Mesendoderm (in vitro differentiated cells): ENCODE measurements around the gene GORASP2.

Source experiments
- DNase-seq: peaks from one replicate; pipeline ENCODE4 v3.0.0; 2013
- H2AK5ac ChIP-seq: 2 replicates; pipeline ENCODE4 v1.6.1; 2013; ENCODE audit warnings: low read length, inconsistent platforms
- H2BK120ac ChIP-seq: 2 replicates; pipeline ENCODE4 v1.6.1; 2013; ENCODE audit warnings: low read depth, mild to moderate bottlenecking, low read length, moderate library complexity, mixed read lengths
- H2BK15ac ChIP-seq: replicated peaks from 2 replicates; pipeline ENCODE4 v1.6.1; 2013; ENCODE audit warnings: low read depth, mild to moderate bottlenecking, moderate library complexity
- H2BK5ac ChIP-seq: 2 replicates; pipeline ENCODE4 v1.6.1; 2013; ENCODE audit warnings: low read length, inconsistent platforms
- H3K18ac ChIP-seq: 2 replicates; pipeline ENCODE4 v1.6.1; 2013; ENCODE audit warnings: mild to moderate bottlenecking, low read length, mixed read lengths
- H3K23ac ChIP-seq: one replicate; pipeline ENCODE4 v1.6.1; 2013; ENCODE audit warnings: low read length
- H3K27ac ChIP-seq: 2 replicates; pipeline ENCODE4 v1.5.1; 2013; ENCODE audit warnings: low read depth, mild to moderate bottlenecking, inconsistent platforms, low read length, moderate library complexity
- H3K27me3 ChIP-seq: 2 replicates; pipeline ENCODE4 v1.6.1; 2013; ENCODE audit warnings: low read length, control low read depth, mild to moderate bottlenecking, inconsistent platforms; ENCODE audit not compliant: insufficient read depth, poor library complexity
- H3K36me3 ChIP-seq: 2 replicates; pipeline ENCODE4 v1.6.1; 2013; ENCODE audit warnings: low read length, inconsistent platforms; ENCODE audit not compliant: control insufficient read depth, insufficient read depth
- H3K4ac ChIP-seq: one replicate; pipeline ENCODE4 v1.6.1; 2013; ENCODE audit warnings: low read depth, mild to moderate bottlenecking, low read length, moderate library complexity
- H3K4me1 ChIP-seq: 2 replicates; pipeline ENCODE4 v1.6.1; 2013; ENCODE audit warnings: low read depth, low read length, inconsistent platforms; ENCODE audit not compliant: control insufficient read depth
- H3K4me2 ChIP-seq: 2 replicates; pipeline ENCODE4 v1.6.1; 2013; ENCODE audit warnings: low read length
- H3K4me3 ChIP-seq: 2 replicates; pipeline ENCODE4 v1.5.1; 2013; ENCODE audit warnings: mild to moderate bottlenecking, low read length
- H3K56ac ChIP-seq: one replicate; pipeline ENCODE4 v1.6.1; 2013; ENCODE audit warnings: low read length
- H3K79me1 ChIP-seq: 2 replicates; pipeline ENCODE4 v1.6.1; 2013; ENCODE audit warnings: low read length, inconsistent platforms
- H3K79me2 ChIP-seq: 2 replicates; pipeline ENCODE4 v1.6.1; 2013; ENCODE audit warnings: mild to moderate bottlenecking, low read length; ENCODE audit not compliant: control insufficient read depth, insufficient read depth
- H3K9ac ChIP-seq: 2 replicates; pipeline ENCODE4 v1.6.1; 2013; ENCODE audit warnings: low read length, inconsistent platforms
- H4K5ac ChIP-seq: one replicate; pipeline ENCODE4 v1.6.1; 2013; ENCODE audit warnings: low read length
- H4K8ac ChIP-seq: one replicate; pipeline ENCODE4 v1.6.1; 2013; ENCODE audit warnings: low read depth, mild to moderate bottlenecking, control low read depth, low read length, moderate library complexity
- WGBS: extraction: QIAGEN DNeasy Blood & Tissue Kit; methylation state at CpG from one replicate; pipeline ENCODE4 v1.1.7; 2013; ENCODE audit warnings: low lambda C conversion rate, missing lambda C conversion rate; ENCODE audit not compliant: insufficient coverage; ENCODE audit errors: extremely low coverage; 5-methylcytosine and 5-hydroxymethylcytosine counted together

GORASP2 gene

GRCh38 chr2:170950221-170950761 is 21.2 kb downstream of the GORASP2 start:
- Histone ChIP-seq H3K4me3 (no peak overlapping the region), H3K79me1 (peaks cover 8% of the 10 kb centered on the region), H3K9ac (no peak overlapping the region), H3K27ac (no peak overlapping the region), H3K18ac (no peak overlapping the region), H3K56ac (no peak overlapping the region), H2BK5ac (no peak overlapping the region), H3K4ac (no peak overlapping the region), H3K79me2 (peaks cover 15% of the 10 kb centered on the region), H3K27me3 (no peaks in the 10 kb centered on the region), H3K4me1 (no peaks in the 10 kb centered on the region), H4K8ac (no peak overlapping the region), H2BK120ac (no peak overlapping the region), H3K4me2 (no peak overlapping the region), H3K36me3 (peaks cover 18% of the 10 kb centered on the region), H2BK15ac (no peak overlapping the region), H4K5ac (no peak overlapping the region), H3K23ac (no peak overlapping the region), H2AK5ac (no peak overlapping the region)
- WGBS, result 100% methylated on average over 1 of the region's 4 CpGs
- DNase-seq, result no peak

GRCh38 chr2:170953941-170954340 is 24.9 kb downstream of the GORASP2 start:
- H2BK5ac ChIP-seq, result no peak overlapping the region
- no peak overlapping the region for H3K56ac ChIP-seq
- no peak overlapping the region for H3K27ac ChIP-seq
- no peak overlapping the region for H2AK5ac ChIP-seq
- H4K5ac ChIP-seq, result no peak overlapping the region
- WGBS, result no CpG with 5 or more reads among the region's 4 CpGs
- no peaks in the 10 kb centered on the region for H3K79me2 ChIP-seq
- H3K4me1 ChIP-seq, result no peaks in the 10 kb centered on the region
- H3K4ac ChIP-seq, result no peak overlapping the region
- H2BK120ac ChIP-seq, result no peak overlapping the region
- H3K4me3 ChIP-seq, result no peak overlapping the region
- no peak overlapping the region for H3K9ac ChIP-seq
- H3K27me3 ChIP-seq, result no peaks in the 10 kb centered on the region
- no peak for DNase-seq
- H3K18ac ChIP-seq, result no peak overlapping the region
- H4K8ac ChIP-seq, result no peak overlapping the region
- peaks cover 23% of the 10 kb centered on the region for H3K36me3 ChIP-seq
- peaks cover 4% of the 10 kb centered on the region for H3K79me1 ChIP-seq
- H2BK15ac ChIP-seq, result no peak overlapping the region
- no peak overlapping the region for H3K4me2 ChIP-seq
- H3K23ac ChIP-seq, result no peak overlapping the region

GRCh38 chr2:170963386-170963785 is 34.3 kb downstream of the GORASP2 start:
- H3K4me2 ChIP-seq, result no peak overlapping the region
- H3K18ac ChIP-seq, result no peak overlapping the region
- peaks cover 17% of the 10 kb centered on the region for H3K36me3 ChIP-seq
- no CpG with 5 or more reads among the region's 5 CpGs for WGBS
- no peak overlapping the region for H3K27ac ChIP-seq
- H2BK5ac ChIP-seq, result no peak overlapping the region
- no peak for DNase-seq
- H2AK5ac ChIP-seq, result no peak overlapping the region
- no peak overlapping the region for H3K4me3 ChIP-seq
- no peak overlapping the region for H3K56ac ChIP-seq
- no peaks in the 10 kb centered on the region for H3K27me3 ChIP-seq
- no peak overlapping the region for H2BK120ac ChIP-seq
- H3K23ac ChIP-seq, result no peak overlapping the region
- H3K4ac ChIP-seq, result no peak overlapping the region
- H4K8ac ChIP-seq, result no peak overlapping the region
- no peak overlapping the region for H4K5ac ChIP-seq
- H3K4me1 ChIP-seq, result no peaks in the 10 kb centered on the region
- no peak overlapping the region for H2BK15ac ChIP-seq
- no peak overlapping the region for H3K9ac ChIP-seq
- no peaks in the 10 kb centered on the region for H3K79me2 ChIP-seq
- peaks cover 2% of the 10 kb centered on the region for H3K79me1 ChIP-seq

- Histone ChIP-seq H4K5ac (no peak overlapping the region), H3K4me3 (no peak overlapping the region), H3K9ac (no peak overlapping the region), H2BK120ac (no peak overlapping the region), H3K56ac (no peak overlapping the region), H2BK5ac (no peak overlapping the region), H3K27ac (no peak overlapping the region), H3K23ac (no peak overlapping the region), H2BK15ac (no peak overlapping the region), H2AK5ac (no peak overlapping the region), H3K36me3 (peaks cover 19% of the 10 kb centered on the region), H3K18ac (no peak overlapping the region), H3K79me2 (no peaks in the 10 kb centered on the region), H3K27me3 (no peaks in the 10 kb centered on the region), H3K79me1 (peaks cover 2% of the 10 kb centered on the region), H4K8ac (no peak overlapping the region), H3K4ac (no peak overlapping the region), H3K4me2 (no peak overlapping the region), H3K4me1 (no peaks in the 10 kb centered on the region)
- DNase-seq, result no peak
- WGBS, result no CpG with 5 or more reads among the region's 20 CpGs
Observed at GRCh38 chr2:170965446-170966225, 36.6 kb downstream of the GORASP2 start.

- H2BK5ac ChIP-seq, result no peak overlapping the region
- H3K9ac ChIP-seq, result no peak overlapping the region
- no peak overlapping the region for H4K5ac ChIP-seq
- no peak overlapping the region for H3K4me2 ChIP-seq
- no peak overlapping the region for H2BK15ac ChIP-seq
- no peak overlapping the region for H3K4me3 ChIP-seq
- H3K4me1 ChIP-seq, result no peaks in the 10 kb centered on the region
- no peaks in the 10 kb centered on the region for H3K79me1 ChIP-seq
- H3K18ac ChIP-seq, result no peak overlapping the region
- H4K8ac ChIP-seq, result no peak overlapping the region
- no peaks in the 10 kb centered on the region for H3K27me3 ChIP-seq
- H3K4ac ChIP-seq, result no peak overlapping the region
- peak; percentile 58 for DNase-seq
- H2AK5ac ChIP-seq, result no peak overlapping the region
- H3K79me2 ChIP-seq, result no peaks in the 10 kb centered on the region
- no peak overlapping the region for H3K56ac ChIP-seq
- peaks cover 10% of the 10 kb centered on the region for H3K36me3 ChIP-seq
- no peak overlapping the region for H3K23ac ChIP-seq
- WGBS, result no CpG with 5 or more reads among the region's 13 CpGs
- no peak overlapping the region for H3K27ac ChIP-seq
- no peak overlapping the region for H2BK120ac ChIP-seq
Observed at GRCh38 chr2:170966648-170967396, 37.8 kb downstream of the GORASP2 start.
